Nephron (organoid): Measurements from ENCODE around the gene AMZ1.
A peak's percentile ranks its signal among the peaks of the same experiment; 100 is the strongest.
"Not testable (repeated sequence)": the region's sequence is repeated elsewhere in the genome, so short reads cannot be mapped to it uniquely, and the experiment has no call there.

Source experiments
- H3K27ac Mint-ChIP-seq, 3 experiments: 2 replicates each; pipeline ENCODE4 v1.8.0; 2020; ENCODE audit warnings: mixed read lengths in 3 of 3, mild to moderate bottlenecking in 2 of 3, moderate library complexity in 1 of 3
- H3K27me3 Mint-ChIP-seq: 2 replicates; pipeline ENCODE4 v1.8.0; 2021; ENCODE audit warnings: low read depth, mild to moderate bottlenecking, moderate library complexity, mixed read lengths
- H3K36me3 Mint-ChIP-seq: 2 replicates; pipeline ENCODE4 v1.8.0; 2020; ENCODE audit warnings: low read depth, mixed read lengths
- H3K4me1 Mint-ChIP-seq: 2 replicates; pipeline ENCODE4 v1.8.0; 2020; ENCODE audit warnings: mixed read lengths
- H3K4me3 Mint-ChIP-seq, 3 experiments: 2 replicates each; pipeline ENCODE4 v1.8.0; 2020; ENCODE audit warnings: mild to moderate bottlenecking in 3 of 3, mixed read lengths in 3 of 3, moderate library complexity in 2 of 3
- H3K9me3 Mint-ChIP-seq: 2 replicates; pipeline ENCODE4 v1.8.0; 2020; ENCODE audit warnings: mixed read lengths
- TF ChIP-seq, protein P1 (sequence below), 3 experiments: fragments of 200-600 bp; sonication (generic); IDR thresholded peaks; one replicate each; pipeline ENCODE4 v1.5.0; 2021; ENCODE audit warnings: antibody characterized with exemption in 3 of 3; ENCODE audit not compliant: unreplicated experiment in 3 of 3

The AMZ1 gene

DNA sequence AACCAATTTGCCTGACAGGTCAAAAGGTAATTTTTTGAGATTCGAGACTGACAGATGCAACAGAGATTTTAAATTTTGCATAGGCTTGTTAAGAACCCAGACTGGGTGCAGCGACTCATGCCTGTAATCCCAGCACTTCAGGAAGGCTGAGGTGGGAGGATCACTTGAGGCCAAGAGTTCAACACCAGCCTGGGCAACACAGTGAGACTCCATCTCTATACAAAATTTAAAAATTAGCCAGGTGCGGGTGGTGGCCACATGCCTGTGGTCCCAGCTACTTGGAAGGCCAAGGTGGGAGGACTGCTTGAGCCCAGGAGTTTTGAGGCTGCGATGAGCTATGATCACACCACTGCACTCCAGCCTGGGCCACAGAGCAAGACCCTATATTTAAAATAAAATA, 34.6 kb downstream of the AMZ1 start:
- H3K4me3 Mint-ChIP-seq, result no peak overlapping the region

DNA sequence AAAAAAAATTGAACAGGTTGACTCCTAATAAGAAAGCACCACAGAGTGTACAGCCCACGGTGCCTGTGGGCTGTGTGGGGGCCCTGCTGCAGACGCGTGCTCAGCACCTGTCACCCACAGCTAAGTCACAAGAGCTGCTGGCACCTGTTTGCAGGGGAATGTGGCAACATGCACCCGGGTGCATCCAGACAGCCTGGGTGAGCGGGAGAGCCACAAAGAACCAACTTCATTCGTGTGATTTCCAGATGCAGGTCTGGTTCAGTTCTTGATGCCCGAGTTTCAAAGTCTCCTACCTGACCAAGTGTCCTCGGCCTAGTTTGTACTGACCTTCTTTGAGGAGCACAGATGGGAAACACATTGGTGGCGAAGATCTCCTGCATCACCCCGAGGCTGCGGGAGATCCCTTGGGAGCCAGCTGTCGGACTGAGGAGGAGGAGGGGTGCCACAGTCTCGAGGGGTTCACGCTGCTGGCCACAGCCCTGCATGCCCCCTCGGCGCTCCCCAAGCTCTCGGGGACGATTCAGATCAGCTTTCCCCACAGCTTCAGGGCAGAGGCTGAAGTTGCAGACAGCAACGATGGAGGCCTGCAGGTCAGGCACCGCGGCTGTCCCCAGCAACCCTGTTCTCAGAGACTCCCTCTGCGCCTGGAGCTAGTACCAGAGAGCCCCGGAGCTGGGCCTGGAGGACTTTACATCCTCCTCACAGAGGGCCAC, 35.3 kb downstream of the AMZ1 start:
- Mint-ChIP-seq H3K36me3 (peaks cover 23% of the 10 kb centered on the region), H3K9me3 (no peaks in the 10 kb centered on the region), H3K4me3 (peak overlapping the region in 1 of 3 experiments; percentile 29), H3K27me3 (no peaks in the 10 kb centered on the region), H3K27ac (peak overlapping the region in 1 of 3 experiments; percentile 66), H3K4me1 (peaks cover 19% of the 10 kb centered on the region)
- TF ChIP-seq, protein P1, sequence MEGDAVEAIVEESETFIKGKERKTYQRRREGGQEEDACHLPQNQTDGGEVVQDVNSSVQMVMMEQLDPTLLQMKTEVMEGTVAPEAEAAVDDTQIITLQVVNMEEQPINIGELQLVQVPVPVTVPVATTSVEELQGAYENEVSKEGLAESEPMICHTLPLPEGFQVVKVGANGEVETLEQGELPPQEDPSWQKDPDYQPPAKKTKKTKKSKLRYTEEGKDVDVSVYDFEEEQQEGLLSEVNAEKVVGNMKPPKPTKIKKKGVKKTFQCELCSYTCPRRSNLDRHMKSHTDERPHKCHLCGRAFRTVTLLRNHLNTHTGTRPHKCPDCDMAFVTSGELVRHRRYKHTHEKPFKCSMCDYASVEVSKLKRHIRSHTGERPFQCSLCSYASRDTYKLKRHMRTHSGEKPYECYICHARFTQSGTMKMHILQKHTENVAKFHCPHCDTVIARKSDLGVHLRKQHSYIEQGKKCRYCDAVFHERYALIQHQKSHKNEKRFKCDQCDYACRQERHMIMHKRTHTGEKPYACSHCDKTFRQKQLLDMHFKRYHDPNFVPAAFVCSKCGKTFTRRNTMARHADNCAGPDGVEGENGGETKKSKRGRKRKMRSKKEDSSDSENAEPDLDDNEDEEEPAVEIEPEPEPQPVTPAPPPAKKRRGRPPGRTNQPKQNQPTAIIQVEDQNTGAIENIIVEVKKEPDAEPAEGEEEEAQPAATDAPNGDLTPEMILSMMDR (IDR thresholded peaks at IDR 0.05; ENCODE audit: unreplicated experiment in 3 of 3), result no peak

More for the DNA sequence above, 34.6 kb downstream of the AMZ1 start:
- Mint-ChIP-seq H3K4me1 (peaks cover 21% of the 10 kb centered on the region), H3K36me3 (peaks cover 22% of the 10 kb centered on the region), H3K9me3 (no peaks in the 10 kb centered on the region), H3K27ac (no peak overlapping the region), H3K27me3 (no peaks in the 10 kb centered on the region)
- TF ChIP-seq, protein P1 (IDR thresholded peaks at IDR 0.05; ENCODE audit: unreplicated experiment in 3 of 3), result no peak

DNA sequence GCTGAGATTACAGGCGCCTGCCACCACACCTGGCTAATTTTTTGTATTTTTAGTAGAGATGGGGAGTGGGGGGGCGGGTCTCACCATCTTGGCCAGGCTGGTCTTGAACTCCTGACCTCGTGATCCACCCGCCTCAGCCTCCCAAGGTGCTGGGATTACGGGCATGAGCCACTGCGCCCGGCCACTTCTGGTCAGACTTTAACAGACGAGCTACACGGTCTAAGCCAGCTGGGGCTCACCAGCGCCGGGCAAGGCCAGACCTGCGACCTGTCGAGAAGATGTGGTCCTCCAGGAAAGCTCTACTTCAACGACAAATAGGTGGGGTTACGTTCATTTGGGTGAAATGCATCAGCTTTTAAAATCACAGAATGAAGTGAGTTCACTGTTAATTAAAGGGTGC, 36.0 kb downstream of the AMZ1 start:
- not testable (repeated sequence) for H3K9me3 Mint-ChIP-seq, H3K4me3 Mint-ChIP-seq
- peaks cover 19% of the 10 kb centered on the region for H3K4me1 Mint-ChIP-seq

DNA sequence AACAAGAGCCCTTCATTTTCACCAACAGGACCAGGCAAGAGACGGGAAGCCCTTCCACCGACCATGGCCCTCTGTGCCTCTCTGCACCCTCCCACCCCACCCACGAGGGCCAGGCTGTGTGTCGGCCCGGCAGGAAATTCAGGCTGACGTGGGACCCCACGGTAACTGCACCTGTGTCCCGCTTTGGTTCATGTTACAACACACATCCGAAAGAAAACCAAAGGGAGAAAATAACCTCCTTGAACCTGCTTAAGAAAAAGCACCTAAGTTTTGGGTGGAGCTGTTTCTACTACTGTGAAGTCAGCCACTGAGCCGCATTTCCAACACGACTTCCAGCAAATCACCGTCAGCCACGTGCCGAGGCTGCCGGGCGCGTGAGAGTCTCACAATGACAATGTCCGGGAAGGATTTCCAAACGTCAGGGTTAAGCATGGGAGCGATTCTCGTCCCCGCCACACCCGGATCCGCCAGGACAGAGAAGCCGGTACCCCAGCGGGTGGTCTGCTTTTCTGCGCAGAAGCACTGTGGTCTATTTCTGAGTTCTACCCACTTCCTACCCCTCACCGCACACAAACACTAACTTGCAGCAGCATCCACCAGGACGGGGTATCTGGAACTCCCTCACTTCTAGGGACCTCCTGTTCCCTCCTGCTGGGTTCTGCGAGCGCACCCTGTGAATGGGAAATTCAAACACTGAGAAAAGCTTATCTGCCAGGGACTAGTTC, 36.6 kb downstream of the AMZ1 start:
- H3K27ac Mint-ChIP-seq, result no peak overlapping the region
- H3K9me3 Mint-ChIP-seq, result no peaks in the 10 kb centered on the region
- peaks cover 22% of the 10 kb centered on the region for H3K4me1 Mint-ChIP-seq
- H3K27me3 Mint-ChIP-seq, result no peaks in the 10 kb centered on the region
- TF ChIP-seq, protein P1 (IDR thresholded peaks at IDR 0.05; ENCODE audit: unreplicated experiment in 3 of 3), result no peak
- H3K4me3 Mint-ChIP-seq, result no peak overlapping the region
- peaks cover 28% of the 10 kb centered on the region for H3K36me3 Mint-ChIP-seq

More for the DNA sequence above, 36.0 kb downstream of the AMZ1 start:
- H3K36me3 Mint-ChIP-seq, result peaks cover 26% of the 10 kb centered on the region
- not testable (repeated sequence) for H3K27me3 Mint-ChIP-seq, H3K27ac Mint-ChIP-seq

DNA sequence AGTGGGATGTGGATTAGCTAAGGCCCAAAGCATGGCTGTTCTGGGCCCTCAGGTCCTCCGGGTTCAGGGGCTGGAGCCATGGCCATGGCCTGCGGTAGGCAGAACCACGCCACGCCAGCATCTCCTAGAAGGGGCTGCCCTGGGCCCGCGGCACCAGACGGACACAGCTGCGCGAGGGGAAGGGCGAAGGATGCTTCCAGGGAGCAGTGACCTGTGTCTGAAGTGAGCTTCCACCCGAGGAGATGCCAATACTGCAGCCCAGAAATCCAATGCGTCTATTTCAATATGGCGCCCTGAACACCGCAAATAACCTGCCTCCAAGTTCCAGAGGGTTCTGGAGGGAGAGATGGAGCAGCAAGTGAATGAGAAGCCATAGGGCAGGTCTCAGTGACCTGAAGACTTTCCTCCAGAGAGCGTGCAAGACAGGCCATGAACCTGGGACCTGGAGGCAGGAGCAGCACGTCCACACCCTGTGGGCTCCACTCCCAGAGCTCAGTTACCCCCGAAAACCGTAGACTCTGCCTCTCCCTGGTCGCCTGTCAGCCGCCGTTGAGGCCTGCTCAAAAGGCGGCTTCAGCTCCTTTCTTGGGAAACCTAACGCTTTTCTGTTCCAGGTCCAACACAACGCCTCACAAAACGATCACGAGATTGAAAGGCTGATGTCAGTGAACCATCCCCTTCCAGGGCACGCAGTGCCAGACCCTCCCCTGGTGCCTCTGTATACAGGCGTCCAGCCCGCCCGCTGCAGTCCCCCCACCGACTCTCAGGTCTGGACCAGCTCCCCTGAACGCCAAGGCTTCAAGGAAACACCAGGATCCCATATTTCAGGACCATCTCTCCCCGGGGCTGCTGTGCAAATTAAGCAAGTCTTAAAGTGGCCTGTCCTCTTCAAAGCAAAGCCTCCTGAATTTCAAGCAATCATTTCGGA, 37.4 kb downstream of the AMZ1 start:
- no peak overlapping the region for H3K27ac Mint-ChIP-seq

More for the DNA sequence above, 37.4 kb downstream of the AMZ1 start:
- Mint-ChIP-seq H3K36me3 (peaks cover 31% of the 10 kb centered on the region), H3K4me3 (no peak overlapping the region), H3K4me1 (peaks cover 30% of the 10 kb centered on the region), H3K27me3 (no peaks in the 10 kb centered on the region), H3K9me3 (no peaks in the 10 kb centered on the region)
- TF ChIP-seq, protein P1 (IDR thresholded peaks at IDR 0.05; ENCODE audit: unreplicated experiment in 3 of 3), result no peak
